ENCODE data around the gene HYLS1.

The HYLS1 gene

GRCh38 chr11:125926682-125927081 is 39.2 kb downstream of the HYLS1 start:
- TF ChIP-seq CTCF (conservative IDR thresholded peaks at IDR 0.05; ENCODE audit: low read depth, low read length), result no peak
- no peak overlapping the region for H3K4me3 ChIP-seq (ENCODE audit: low read depth, low read length)
- DNase-seq (ENCODE audit: low read depth), result no peak

GRCh38 chr11:125929445-125930075 is 42.1 kb downstream of the HYLS1 start:
- no peak for TF ChIP-seq CTCF (conservative IDR thresholded peaks at IDR 0.05; ENCODE audit: low read depth, low read length)
- no peak for DNase-seq (ENCODE audit: low read depth)
- H3K4me3 ChIP-seq (ENCODE audit: low read depth, low read length), result no peak overlapping the region

- H3K4me3 ChIP-seq (ENCODE audit: low read depth, low read length), result no peak overlapping the region
- TF ChIP-seq CTCF (conservative IDR thresholded peaks at IDR 0.05; ENCODE audit: low read depth, low read length), result no peak
- DNase-seq (ENCODE audit: low read depth), result no peak
Measured at GRCh38 chr11:125930076-125930450, 42.6 kb downstream of the HYLS1 start.

GRCh38 chr11:125931116-125931515 is 43.6 kb downstream of the HYLS1 start:
- TF ChIP-seq CTCF (conservative IDR thresholded peaks at IDR 0.05; ENCODE audit: low read depth, low read length), result no peak
- H3K4me3 ChIP-seq (ENCODE audit: low read depth, low read length), result no peak overlapping the region
- DNase-seq (ENCODE audit: low read depth), result no peak

GRCh38 chr11:125931668-125932067 is 44.2 kb downstream of the HYLS1 start:
- no peak for TF ChIP-seq CTCF (conservative IDR thresholded peaks at IDR 0.05; ENCODE audit: low read depth, low read length)
- no peak for DNase-seq (ENCODE audit: low read depth)
- H3K4me3 ChIP-seq (ENCODE audit: low read depth, low read length), result no peak overlapping the region

- no peak for DNase-seq (ENCODE audit: low read depth)
- no peak for TF ChIP-seq CTCF (conservative IDR thresholded peaks at IDR 0.05; ENCODE audit: low read depth, low read length)
Measured at GRCh38 chr11:125932301-125932700, 44.8 kb downstream of the HYLS1 start.

GRCh38 chr11:125933030-125933813 is 45.8 kb downstream of the HYLS1 start:
- no peak for DNase-seq (ENCODE audit: low read depth)
- H3K4me3 ChIP-seq (ENCODE audit: low read depth, low read length), result no peak overlapping the region
- TF ChIP-seq CTCF (conservative IDR thresholded peaks at IDR 0.05; ENCODE audit: low read depth, low read length), result no peak

More at GRCh38 chr11:125932301-125932700, 44.8 kb downstream of the HYLS1 start:
- no peak overlapping the region for H3K4me3 ChIP-seq (ENCODE audit: low read depth, low read length)

Measured in choroid plexus epithelial cell (primary cell).